HG02759 (cell line): ENCODE measurements around the gene TMEM89.

Experiments
- ATAC-seq: cut with Tn5 transposase; IDR thresholded peaks from one replicate; pipeline ENCODE4 v1.9.1; 2021; ENCODE audit warnings: mild to moderate bottlenecking, moderate library complexity; ENCODE audit not compliant: unreplicated experiment

TMEM89 gene, protein sequence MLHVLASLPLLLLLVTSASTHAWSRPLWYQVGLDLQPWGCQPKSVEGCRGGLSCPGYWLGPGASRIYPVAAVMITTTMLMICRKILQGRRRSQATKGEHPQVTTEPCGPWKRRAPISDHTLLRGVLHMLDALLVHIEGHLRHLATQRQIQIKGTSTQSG

DNA sequence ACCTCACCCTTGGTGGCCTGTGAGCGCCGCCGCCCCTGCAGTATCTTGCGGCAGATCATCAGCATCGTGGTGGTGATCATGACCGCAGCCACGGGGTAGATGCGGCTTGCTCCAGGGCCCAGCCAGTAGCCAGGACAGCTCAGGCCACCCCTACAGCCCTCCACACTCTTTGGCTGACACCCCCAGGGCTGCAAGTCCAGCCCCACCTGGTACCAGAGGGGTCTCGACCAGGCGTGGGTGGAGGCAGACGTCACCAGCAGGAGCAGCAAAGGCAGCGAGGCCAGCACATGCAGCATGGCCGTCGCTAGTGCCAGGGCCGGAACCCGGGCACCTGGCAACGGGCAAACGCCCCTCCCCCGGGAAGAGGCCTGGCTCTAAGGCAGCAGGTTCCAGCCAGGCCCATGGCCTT, at the start of gene TMEM89:
TSS of gene TMEM89 (minus strand) at position 309 of the 409 bp plus-strand sequence. CDS start at position 296, 13 bp downstream.
- ATAC-seq, result no peak

DNA sequence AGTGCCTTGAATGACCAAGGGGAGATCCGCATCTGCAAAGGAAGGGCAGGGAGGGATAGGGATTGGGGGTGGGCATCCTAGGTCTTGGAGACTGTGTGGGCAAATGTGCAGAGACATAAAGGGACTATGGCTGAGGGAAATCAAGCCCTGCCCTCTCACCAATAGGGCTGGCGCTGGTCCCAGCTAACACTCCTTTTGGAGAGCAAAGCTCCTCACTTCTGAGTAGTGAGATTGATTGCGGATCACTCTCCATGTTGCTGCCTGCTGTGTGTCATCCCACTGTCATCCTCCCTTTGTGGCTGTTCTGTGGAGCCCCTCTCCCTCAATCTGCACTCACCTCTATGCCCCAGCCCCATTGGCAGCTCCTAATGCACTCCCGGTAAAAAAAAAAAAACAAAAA, 43.4 kb upstream of the TMEM89 start:
- no peak for ATAC-seq

DNA sequence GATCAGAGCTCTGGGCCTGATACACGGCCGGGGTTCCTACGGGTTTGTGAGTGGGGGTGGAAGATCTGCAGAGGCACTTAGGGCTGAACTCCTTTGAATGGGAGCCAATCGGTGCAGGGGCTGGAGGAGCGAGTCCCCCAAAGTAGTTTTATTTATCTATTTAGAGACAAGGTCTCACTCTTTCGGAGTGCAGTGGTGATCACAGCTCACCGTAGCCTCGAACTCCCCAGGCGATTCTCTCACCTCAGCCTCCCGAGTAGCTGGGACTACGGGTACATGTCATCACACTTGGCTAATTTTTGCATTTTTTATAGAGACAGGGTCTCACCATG, 42.7 kb upstream of the TMEM89 start:
- no peak for ATAC-seq

DNA sequence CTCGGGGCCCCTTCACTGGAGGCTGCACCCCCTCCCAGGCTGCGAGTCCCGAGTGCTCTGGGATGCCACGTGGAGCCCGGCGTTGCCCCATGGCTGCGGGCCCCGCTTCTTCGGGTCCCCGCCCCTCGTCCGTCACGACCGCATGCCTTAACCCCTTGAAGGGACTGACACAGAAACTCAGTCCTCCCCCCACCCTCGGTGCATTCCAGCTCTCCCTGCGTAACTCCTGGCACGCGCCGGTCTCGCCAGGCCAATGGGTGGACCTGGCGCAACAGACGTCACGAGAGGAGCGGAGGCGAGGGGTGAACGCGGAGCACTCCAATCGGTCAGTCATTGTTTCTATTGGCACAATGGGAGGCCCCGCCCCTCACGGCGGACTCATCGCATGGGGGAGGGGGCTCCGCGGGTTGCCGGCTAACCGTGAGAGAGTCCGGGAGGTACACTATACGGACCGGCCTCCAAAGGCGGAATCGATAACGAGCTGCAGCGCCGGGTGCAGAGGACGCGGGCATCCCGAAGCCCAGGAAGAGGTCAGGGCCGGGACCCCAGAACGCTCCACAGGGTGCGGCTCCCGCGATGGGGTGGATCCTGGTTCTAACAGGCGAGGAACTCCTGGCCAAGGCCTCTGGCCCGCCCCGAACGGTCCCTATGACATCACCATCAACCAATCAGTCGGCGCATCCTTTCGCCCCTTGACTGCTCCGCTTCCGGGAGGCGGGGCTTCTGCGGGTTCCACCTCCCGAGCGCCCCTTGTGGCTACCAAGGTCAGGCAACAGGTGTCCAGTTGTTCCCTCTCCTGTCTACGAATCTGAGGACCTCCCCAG, 42.1 kb upstream of the TMEM89 start:
- peak; percentile 86 for ATAC-seq

DNA sequence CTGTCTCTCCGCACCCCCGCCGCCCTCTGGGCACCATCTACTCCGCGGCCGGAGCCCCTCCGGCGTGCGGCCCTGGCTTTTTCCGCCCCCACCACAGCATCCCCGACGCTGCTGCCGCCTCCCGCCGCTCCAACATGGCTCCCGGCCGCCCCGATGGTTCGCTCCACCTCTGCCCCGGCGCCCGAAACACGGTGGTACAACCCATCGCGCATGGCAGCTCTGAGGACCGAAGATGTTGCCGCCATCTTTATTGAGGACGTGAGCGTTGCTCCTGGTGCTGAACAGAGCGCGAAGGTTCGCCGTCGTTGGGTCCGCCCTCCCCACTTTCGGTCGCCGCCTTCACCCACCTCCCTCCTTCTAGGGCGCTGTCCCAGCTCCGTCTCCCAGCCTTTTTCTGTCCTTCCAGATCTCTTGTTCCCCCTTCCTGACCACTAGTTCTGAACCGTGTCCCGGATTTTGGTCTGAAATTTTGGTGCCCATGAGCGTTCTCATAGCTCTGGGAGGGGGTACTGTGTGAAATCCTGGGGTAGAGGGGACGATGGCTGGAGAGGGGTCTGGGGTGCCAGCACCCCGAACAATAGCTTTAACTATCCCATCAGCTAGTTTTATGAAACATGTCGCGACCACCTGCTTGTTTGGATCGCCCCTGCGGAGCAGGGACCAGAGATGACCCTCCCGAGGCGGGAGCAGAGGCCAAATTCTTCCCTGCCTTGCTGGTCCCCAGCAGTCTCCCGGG, 41.4 kb upstream of the TMEM89 start, which contains the start of gene CELSR3:
TSS of gene CELSR3 (minus strand) at position 134 of the 736 bp plus-strand sequence. CDS start 252 bp downstream, outside the sequence.
- ATAC-seq, result no peak

DNA sequence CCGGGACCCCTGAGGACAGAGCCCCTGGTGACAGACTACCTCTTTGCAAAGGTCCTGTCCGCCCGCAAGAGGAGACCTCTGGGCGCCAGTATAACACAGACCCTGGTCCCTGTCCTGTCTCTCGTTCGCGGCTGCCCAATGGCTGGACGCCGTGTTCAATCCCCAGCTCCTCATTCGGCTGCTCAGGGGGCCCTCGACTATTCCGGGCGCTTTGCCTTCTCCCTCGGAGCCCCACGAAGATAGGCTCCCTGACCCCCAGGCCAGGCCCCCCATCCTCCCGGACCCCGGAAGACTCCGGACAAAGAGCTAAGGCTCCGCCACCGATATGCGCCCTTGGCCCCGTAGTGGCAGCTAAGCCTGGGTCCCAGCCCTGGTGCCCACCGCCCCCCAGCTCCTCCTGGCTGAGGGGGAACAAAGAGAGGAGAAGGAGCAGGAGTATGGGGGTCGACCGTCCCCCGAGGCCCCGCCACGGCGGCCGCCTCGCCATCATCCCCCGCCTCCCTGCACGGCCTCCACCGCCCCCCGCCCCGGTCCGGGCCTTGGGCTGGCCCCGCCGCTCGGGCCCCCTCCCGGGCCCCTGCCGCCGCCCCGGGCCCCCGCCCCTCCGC, 40.7 kb upstream of the TMEM89 start:
- ATAC-seq, result no peak

DNA sequence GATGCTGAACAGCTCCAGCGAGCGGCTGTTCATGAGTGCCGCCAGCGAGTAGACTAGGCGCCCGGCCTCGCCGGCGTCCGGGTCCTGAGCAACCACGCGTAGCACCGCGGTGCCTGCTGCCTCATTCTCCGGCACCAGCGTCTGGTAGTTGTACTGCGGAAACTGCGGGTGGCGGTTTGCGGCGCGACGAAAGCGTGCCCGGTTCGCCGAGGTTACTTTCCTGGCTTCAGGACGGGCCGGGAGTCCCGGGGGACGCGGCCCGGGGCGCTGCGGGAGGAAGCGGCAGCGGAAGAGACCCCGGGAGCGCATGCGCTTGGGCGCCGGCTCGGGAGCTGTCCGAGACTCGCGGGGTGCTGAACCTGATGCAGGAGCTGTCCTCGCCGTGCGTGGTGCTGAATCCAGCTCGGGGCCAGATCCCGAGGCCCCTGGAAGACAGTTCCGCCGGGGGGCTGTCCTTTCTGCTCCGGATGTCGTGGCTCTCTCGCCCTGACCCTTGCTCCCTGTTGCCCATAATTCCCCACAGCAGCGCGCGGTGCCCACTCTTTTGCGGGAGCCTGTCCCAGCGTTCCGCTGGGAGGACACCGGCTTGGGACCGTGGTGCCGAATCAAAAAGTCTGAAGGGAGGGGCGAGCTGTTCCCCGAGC, 40.1 kb upstream of the TMEM89 start:
- no peak for ATAC-seq

DNA sequence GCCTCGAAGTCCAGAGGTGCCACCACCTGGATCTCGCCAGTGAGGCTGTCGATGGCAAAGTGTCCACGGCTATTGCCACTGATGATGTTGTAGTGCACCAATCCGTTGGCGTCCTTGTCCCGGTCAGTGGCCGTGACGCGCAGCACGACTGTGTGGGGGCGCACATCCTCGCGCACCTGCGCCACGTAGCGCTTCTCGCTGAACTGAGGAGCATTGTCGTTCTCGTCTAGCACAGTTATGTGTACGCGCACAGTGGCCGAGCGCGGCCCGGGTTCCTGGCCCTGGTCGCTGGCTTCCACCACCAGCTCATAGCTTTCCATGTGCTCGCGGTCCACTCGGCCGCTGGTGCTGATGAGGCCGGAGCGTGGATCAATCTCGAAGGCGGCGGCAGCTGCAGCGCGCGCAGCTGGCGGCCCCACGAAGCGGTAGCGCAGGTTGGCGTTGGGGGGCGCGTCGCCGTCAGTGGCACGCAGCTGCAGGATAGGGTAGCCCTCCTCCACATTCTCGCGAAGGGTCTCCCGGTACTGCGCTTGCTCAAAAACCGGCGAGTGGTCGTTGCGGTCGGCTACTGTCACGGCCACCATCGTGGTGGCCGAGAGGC, 39.3 kb upstream of the TMEM89 start:
- ATAC-seq, result no peak

DNA sequence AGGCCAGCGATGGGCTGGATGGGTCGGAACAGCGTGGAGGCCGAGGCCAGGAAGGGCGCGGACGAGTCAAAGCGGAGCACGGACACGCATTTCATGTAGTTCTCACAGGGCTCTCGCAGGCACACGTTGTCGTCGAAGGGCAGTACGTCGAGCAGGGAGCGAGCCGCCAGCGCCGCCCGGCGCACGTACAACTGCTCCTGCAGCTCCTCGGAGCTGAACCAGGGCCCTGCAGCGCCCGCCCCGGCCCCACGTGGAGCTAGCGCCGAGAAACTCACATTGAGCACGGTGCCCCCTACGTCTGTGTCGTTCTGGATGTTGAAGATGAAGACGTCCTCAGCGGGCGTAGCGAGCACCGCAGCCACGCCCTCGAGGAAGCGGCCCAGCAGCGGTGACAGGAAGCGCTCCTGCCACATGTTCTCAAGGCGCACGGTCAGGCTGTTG, 35.3 kb upstream of the TMEM89 start:
- no peak for ATAC-seq

DNA sequence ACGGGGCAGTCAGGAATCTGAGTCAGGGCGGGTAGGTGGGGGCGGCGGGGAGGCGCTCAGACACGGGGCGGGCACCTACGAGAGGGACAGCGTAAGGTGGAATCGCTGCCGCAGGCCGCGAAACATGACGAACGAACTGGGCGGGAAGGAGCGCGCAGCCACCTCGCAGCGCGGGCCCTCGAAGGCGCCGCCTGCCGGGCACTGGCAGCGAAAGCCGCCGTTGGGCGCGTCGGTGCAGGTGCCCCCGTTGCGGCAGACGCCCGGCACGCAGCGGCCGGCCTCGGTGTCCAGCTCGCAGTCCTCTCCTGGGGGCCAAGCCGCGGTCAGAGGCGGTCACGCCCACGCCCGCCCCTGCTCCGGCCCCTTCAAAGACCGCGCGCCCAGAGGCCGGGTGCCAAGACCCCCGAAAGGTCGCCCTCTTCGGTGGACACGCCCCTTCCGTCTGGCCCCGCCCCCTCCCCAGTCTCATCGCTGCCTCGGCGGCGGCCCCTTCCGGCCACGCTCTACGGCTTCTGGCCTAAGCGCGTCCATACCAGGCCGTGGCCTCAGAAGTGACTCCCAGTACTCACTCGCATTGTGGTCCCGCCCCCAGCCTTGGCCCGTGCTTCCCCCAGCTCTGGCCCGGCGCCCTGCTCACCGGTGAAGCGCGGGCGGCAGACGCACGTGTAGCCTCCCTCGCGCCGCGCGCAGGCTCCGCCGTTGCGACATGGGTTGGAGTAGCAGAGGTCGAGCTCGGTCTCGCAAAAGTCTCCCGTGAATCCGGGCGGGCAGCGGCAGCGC, 34.7 kb upstream of the TMEM89 start:
- peak; percentile 71 for ATAC-seq

DNA sequence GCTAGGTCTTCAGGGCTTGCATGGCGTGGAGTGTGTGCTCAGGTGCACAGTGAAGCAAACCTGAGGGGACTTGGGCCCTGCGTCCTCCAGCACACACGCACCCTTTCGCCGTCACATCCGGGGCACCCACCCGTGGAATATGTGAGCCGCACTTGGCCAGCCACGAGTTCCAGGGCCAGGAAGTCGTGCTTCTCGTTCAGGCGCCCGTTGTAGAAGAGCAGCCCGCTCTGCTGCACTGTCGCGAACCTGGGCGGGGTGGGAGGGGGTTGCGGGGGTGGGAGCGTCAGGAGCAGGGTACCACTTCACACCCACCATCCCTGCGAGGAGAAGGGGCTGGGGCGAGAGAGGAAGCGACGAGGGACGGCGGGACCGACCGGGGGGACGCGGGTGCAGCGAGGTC, 34.0 kb upstream of the TMEM89 start:
- ATAC-seq, result no peak

DNA sequence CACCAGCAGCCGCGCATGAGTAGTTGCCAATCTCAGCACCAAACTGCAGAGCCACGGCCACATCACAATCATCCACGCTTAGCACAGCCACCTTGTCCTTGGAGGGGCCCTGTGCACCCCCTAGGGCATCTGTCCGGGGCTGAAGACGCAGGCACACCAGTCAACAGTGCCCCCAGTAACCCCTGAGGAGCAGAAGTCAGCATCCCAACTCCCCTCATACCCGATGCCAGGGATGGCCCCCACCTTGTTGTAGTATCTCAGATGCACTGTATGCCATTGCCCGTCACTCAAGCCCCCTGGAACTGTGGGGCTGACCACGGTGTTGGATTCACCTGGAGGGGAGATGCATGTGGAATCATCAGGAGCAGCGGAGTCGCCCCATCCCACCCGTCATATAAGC, 33.5 kb upstream of the TMEM89 start:
- ATAC-seq, result no peak

DNA sequence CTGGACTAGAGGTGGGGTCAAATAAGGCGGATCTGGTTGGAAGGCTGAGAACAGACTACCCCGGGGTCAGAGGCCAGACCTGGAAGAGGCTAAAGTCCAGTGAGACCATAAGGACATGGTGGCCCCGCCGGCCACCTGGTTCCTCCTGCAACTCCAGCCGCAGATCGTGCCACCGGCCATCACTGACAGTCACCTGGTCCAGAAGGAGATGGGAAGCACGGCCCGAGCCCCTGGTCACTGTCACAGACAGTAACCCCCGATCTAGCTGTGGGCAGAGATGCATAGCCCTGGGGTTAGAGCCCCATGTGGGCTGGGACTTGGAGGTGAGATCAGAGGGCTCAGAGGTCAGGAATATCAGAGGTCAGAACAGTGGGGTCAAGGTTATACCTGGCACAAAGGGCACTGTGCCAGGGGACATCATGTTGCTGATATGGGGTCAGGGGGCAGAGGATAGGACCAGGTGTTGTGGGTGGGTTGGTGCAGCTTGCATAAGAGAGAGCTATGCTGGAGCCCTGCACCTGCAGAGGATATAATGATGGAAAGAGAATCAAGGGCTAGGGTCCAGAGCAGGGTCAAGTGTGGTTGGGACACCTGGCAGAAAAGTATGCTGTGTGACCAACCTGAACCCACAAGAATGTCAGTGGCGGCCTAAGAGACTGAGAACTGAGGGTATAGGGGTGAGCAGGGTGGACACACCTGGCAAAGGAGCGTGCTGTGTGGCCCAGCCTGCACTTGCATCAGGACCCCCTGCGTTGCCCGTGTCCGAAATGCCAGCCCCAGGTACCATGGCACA, 31.6 kb upstream of the TMEM89 start:
- ATAC-seq, result no peak

DNA sequence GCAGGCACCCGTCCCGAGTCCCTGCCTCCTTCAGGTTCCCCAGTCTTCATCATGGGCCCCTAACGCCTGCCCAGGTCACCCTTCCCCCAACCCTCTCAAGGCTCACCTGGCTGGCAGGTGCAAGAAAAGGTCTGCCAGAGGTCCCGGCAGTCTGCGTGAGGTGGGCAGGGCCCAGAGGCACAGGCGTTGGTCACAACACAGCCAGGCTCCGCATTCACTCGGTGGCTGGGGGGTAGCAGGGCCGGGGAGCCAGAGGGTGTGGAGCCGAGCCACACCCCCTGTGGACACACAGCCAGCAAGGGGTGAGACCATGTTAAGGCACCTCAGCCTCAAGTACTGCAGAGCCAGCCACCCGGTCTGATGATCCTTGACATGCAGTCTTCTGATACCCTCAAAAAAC, 30.2 kb upstream of the TMEM89 start:
- ATAC-seq, result no peak

DNA sequence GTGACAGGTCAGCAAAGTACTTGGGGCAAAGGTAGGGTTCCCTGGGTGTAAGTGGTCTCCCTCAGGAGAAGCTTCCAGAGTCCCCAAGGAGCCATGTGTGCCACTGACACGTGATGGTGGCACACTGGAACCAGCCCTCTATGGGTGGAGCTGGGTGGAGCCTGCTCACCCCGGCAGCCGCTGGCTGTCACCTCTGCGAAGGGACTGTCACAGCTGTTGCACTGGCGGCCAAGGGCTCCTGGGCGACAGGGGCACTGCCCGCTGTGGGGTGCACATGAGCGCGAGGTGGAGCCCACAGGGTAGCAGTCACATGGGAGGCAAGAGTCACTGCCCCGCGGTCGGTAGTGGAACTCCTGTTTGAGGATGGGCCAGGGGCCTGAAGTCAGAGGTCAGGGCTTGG, 29.2 kb upstream of the TMEM89 start:
- no peak for ATAC-seq

DNA sequence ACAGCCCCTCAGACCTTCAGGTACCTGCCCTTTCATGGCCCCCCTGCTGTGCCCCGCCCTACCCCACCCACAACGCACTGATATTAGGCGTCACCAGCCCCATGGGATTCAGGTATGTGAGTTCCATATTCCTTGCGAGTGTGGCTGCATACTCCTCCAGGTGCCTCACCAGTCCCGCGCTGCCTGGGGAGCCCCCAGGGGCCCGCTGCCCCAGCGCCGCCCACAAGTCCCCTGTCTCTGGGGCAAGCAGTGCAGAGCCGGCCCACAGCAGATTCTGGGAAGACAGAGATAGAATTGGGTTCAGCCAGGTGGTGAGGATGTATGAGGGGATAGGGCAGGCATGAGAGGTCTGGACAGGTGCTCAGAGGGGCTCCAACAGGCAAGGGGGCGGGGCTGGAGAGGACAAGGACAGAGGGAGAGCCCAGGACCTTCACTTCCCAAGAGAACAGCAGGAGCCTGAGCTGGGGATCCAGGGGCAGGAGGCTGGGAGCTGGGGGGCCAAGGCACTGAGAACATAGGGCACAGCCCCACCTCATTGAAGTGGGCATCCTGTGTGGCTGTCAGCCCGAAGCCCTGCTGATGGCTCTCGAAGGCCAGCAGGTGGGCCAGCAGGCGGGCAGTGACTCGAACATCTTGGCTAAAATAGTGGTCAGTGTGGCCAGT, 26.8 kb upstream of the TMEM89 start:
- ATAC-seq, result no peak

DNA sequence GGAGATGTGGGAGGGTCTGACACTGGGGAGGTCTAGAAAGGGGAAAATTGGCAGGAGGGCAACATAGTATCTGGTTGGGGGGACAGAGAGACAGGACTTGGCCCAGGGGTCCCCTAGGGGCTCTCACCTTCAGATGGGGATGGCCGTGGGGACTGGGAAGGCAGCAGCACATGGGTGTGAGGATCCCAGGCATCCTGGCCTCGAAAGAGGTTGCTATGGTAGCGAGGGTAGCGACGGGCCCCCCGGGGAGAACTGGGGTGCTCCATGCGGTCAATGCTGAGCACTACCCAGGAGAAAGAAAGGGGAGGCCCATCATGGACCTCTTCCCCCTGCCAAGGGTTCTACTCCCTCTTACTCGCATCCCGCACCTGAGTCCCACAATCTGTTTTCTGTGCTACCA, 26.1 kb upstream of the TMEM89 start:
- no peak for ATAC-seq
